HCT116 (cell line): ENCODE results near the gene SPEM1. TPM values are rescaled to one million over a fixed set of nuclear protein-coding genes. Genes with fewer than 3 reads are reported as not detected.

Source experiments
- ATAC-seq: fragments of 200-7000 bp; cut with Tn5 transposase; 2 replicates; pipeline ENCODE4 v1.9.1; 2020; ENCODE audit warnings: mild to moderate bottlenecking, moderate library complexity
- BruUV-seq: library from RNA; stranded (reverse); fragments of 400-500 nt; replicated peaks from 2 replicates; lab custom pipeline; 2021; lab: Mats Ljungman, UMichigan
- CTCF ChIA-PET: fragments of 300-600 bp; sonication (Branson Sonifier 250); formaldehyde crosslinking; loops from one replicate; lab custom pipeline; 2021; ENCODE audit warnings: antibody characterized with exemption; lab: Charles Lee
- POLR2A ChIA-PET: fragments of 300-600, 350-600 bp; sonication (Branson Sonifier 250); formaldehyde crosslinking; loops from one replicate; lab custom pipeline; 2021; ENCODE audit warnings: antibody characterized with exemption; lab: Charles Lee
- RAD21 ChIA-PET, 2 experiments: fragments of 300-600 bp; sonication (Branson Sonifier 250); formaldehyde crosslinking; loops; one replicate each; lab custom pipeline; 2023; ENCODE audit warnings: low total read pairs in 2 of 2; ENCODE audit not compliant: uncharacterized antibody in 2 of 2, unreplicated experiment in 2 of 2, low non-redundant PET in 1 of 2; lab: Charles Lee
- DNase-seq: peaks from one replicate; pipeline ENCODE4 v3.0.0-alpha.2; 2010; ENCODE audit warnings: low read depth, low spot score
- H2AFZ ChIP-seq: fragments of 200-600 bp; shearing (Covaris generic), sonication (generic); 2 replicates; pipeline ENCODE4 v1.6.1; 2017; ENCODE audit warnings: low read depth, mixed run types, mixed read lengths, antibody characterized with exemption, low read length; ENCODE audit not compliant: poor library complexity, severe bottlenecking
- H3K27ac ChIP-seq: 2 replicates; pipeline ENCODE4 v1.5.1; 2012; ENCODE audit warnings: low read depth, low read length
- H3K27me3 ChIP-seq: fragments of 200-600 bp; sonication (generic); 2 replicates; pipeline ENCODE4 v1.6.1; 2016; ENCODE audit warnings: mixed run types, low read length, mixed read lengths; ENCODE audit not compliant: insufficient read depth
- H3K36me3 ChIP-seq, 2 experiments: fragments of 200-500 bp in 1 of 2; fragments of 200-600 bp in 1 of 2; sonication (Bioruptor generic) in 1 of 2; sonication (generic) in 1 of 2; 2 replicates each; pipeline versions ENCODE4 v1.5.1 to v1.6.1; 2014 to 2016; ENCODE audit warnings: low read length in 2 of 2, inconsistent platforms in 1 of 2, mixed read lengths in 1 of 2, mixed run types in 1 of 2; ENCODE audit not compliant: insufficient read depth in 2 of 2, control insufficient read depth in 1 of 2
- H3K4me1 ChIP-seq, 2 experiments: fragments of 200-600 bp in 1 of 2; sonication (generic) in 1 of 2; 2 replicates each; pipeline versions ENCODE4 v1.5.1 to v1.6.1; 2012 to 2017; ENCODE audit warnings: low read length in 2 of 2, inconsistent platforms in 1 of 2, mild to moderate bottlenecking in 1 of 2, mixed read lengths in 1 of 2, mixed run types in 1 of 2, moderate library complexity in 1 of 2; ENCODE audit not compliant: insufficient read depth in 2 of 2, control insufficient read depth in 1 of 2
- H3K4me2 ChIP-seq: fragments of 200-600 bp; sonication (generic); 2 replicates; pipeline ENCODE4 v1.6.1; 2017; ENCODE audit warnings: mixed run types, low read length, mixed read lengths
- H3K4me3 ChIP-seq, 2 experiments: fragments of 200-600 bp in 1 of 2; sonication (generic) in 1 of 2; replicated peaks in 1 of 2; 2 replicates each; pipeline ENCODE4 v1.5.1; 2011 to 2016; ENCODE audit warnings: low read length in 2 of 2, control low read depth in 1 of 2, low read depth in 1 of 2, mild to moderate bottlenecking in 1 of 2, mixed read lengths in 1 of 2, mixed run types in 1 of 2
- H3K79me2 ChIP-seq: fragments of 200-600 bp; sonication (generic); 2 replicates; pipeline ENCODE4 v1.6.1; 2017; ENCODE audit warnings: mild to moderate bottlenecking, mixed run types, low read length, moderate library complexity, mixed read lengths; ENCODE audit not compliant: insufficient read depth
- H3K9ac ChIP-seq: fragments of 200-600 bp; sonication (generic); 2 replicates; pipeline ENCODE4 v1.6.1; 2016; ENCODE audit warnings: low read length, mixed read lengths
- H3K9me2 ChIP-seq: fragments of 200-600 bp; sonication (generic), shearing (Covaris generic); 2 replicates; pipeline ENCODE4 v1.6.1; 2017; ENCODE audit warnings: mixed run types, mild to moderate bottlenecking, moderate library complexity; ENCODE audit not compliant: insufficient read depth
- H3K9me3 ChIP-seq, 2 experiments: fragments of 200-500 bp in 1 of 2; fragments of 200-600 bp in 1 of 2; sonication (Bioruptor generic) in 1 of 2; sonication (generic) in 1 of 2; 2 replicates each; pipeline ENCODE4 v1.6.1; 2014 to 2017; ENCODE audit warnings: low read length in 2 of 2, mixed read lengths in 2 of 2, inconsistent platforms in 1 of 2, low read depth in 1 of 2, mild to moderate bottlenecking in 1 of 2, mixed run types in 1 of 2, moderate library complexity in 1 of 2; ENCODE audit not compliant: control insufficient read depth in 1 of 2, insufficient read depth in 1 of 2
- H4K20me1 ChIP-seq: fragments of 200-600 bp; sonication (generic), shearing (Covaris generic); 2 replicates; pipeline ENCODE4 v1.6.1; 2017; ENCODE audit warnings: mixed run types, mild to moderate bottlenecking, moderate library complexity; ENCODE audit not compliant: insufficient read depth
- ATF3 ChIP-seq: IDR thresholded peaks from 2 replicates; pipeline ENCODE4 v1.6.1; 2012
- CBX3 ChIP-seq: IDR thresholded peaks from 2 replicates; pipeline ENCODE4 v1.6.1; 2012; ENCODE audit warnings: low read depth
- CEBPB ChIP-seq: IDR thresholded peaks from 2 replicates; pipeline ENCODE4 v1.6.1; 2012; ENCODE audit warnings: low read depth
- EGR1 ChIP-seq: IDR thresholded peaks from 2 replicates; pipeline ENCODE4 v1.6.1; 2012; ENCODE audit warnings: low read depth
- ELF1 ChIP-seq: IDR thresholded peaks from 2 replicates; pipeline ENCODE4 v1.6.1; 2012; ENCODE audit warnings: low read depth, borderline replicate concordance
- EZH2phosphoT487 ChIP-seq: fragments of 200-600 bp; IDR thresholded peaks from 2 replicates; pipeline ENCODE4 v1.6.1; 2018; ENCODE audit warnings: antibody characterized with exemption, borderline replicate concordance
- FOSL1 ChIP-seq: IDR thresholded peaks from 2 replicates; pipeline ENCODE4 v1.6.1; 2012; ENCODE audit warnings: low read depth
- JUND ChIP-seq: IDR thresholded peaks from 2 replicates; pipeline ENCODE4 v1.6.1; 2012
- POLR2A ChIP-seq: IDR thresholded peaks from 2 replicates; pipeline ENCODE4 v1.7.0; 2011; ENCODE audit warnings: borderline replicate concordance; ENCODE audit not compliant: insufficient read depth, insufficient read length; ENCODE audit errors: extremely low read depth
- POLR2AphosphoS5 ChIP-seq: IDR thresholded peaks from 2 replicates; pipeline ENCODE4 v1.6.1; 2011; ENCODE audit warnings: mild to moderate bottlenecking, low read depth, low read length, moderate library complexity
- SIN3A ChIP-seq: IDR thresholded peaks from 2 replicates; pipeline ENCODE4 v1.6.1; 2012; ENCODE audit warnings: low read depth
- SP1 ChIP-seq: IDR thresholded peaks from 2 replicates; pipeline ENCODE4 v1.6.1; 2012; ENCODE audit warnings: low read depth
- SRF ChIP-seq: IDR thresholded peaks from 2 replicates; pipeline ENCODE4 v1.6.1; 2012; ENCODE audit warnings: low read depth
- TCF7L2 ChIP-seq: IDR thresholded peaks from 2 replicates; pipeline ENCODE4 v1.7.0; 2011; ENCODE audit warnings: borderline replicate concordance, inconsistent platforms; ENCODE audit not compliant: insufficient read depth, insufficient read length; ENCODE audit errors: extremely low read depth
- YY1 ChIP-seq: IDR thresholded peaks from 2 replicates; pipeline ENCODE4 v1.6.1; 2011; ENCODE audit warnings: low read length, low read depth, moderate library complexity, mild to moderate bottlenecking; ENCODE audit not compliant: insufficient replicate concordance; ENCODE audit errors: extremely low read depth
- ZBTB33 ChIP-seq: IDR thresholded peaks from 2 replicates; pipeline ENCODE4 v1.6.1; 2011; ENCODE audit warnings: mild to moderate bottlenecking, low read length, moderate library complexity; ENCODE audit not compliant: insufficient replicate concordance; ENCODE audit errors: extremely low read depth
- ZFX ChIP-seq: fragments of 450-650 bp; IDR thresholded peaks from 2 replicates; pipeline ENCODE4 v1.6.1; 2017
- intact Hi-C: fragments of 100-400 bp; cut with micrococcal nuclease; formaldehyde crosslinking; loops from 2 replicates; pipeline ENCODE4 v1.10.0; 2022
- total RNA-seq: library from RNA; stranded (reverse); gene quantifications from one replicate; pipeline ENCODE4 v1.2.1, GENCODE V29; 2021; ENCODE audit not compliant: unreplicated experiment
- TF ChIP-seq, protein P1 (sequence below): IDR thresholded peaks from 2 replicates; pipeline ENCODE4 v1.6.1; 2012; ENCODE audit warnings: low read depth

The SPEM1 gene
- total RNA-seq, 1 experiment from 2014 or later, result 0.32 TPM

GRCh38 chr17:7431231-7431630, 11.1 kb downstream of the SPEM1 start:
- H3K27ac ChIP-seq, result no peak overlapping the region
- no peak overlapping the region for H3K4me2 ChIP-seq
- no peak overlapping the region for H3K4me3 ChIP-seq
- no TSS peak for BruUV-seq
- no peak for ATAC-seq
- no peaks in the 10 kb centered on the region; a peak in 1 of 4 replicates for H3K9me3 ChIP-seq
- H3K79me2 ChIP-seq, result no peaks in the 10 kb centered on the region
- no peaks in the 10 kb centered on the region for H3K36me3 ChIP-seq
- no peak overlapping the region for H2AFZ ChIP-seq
- H3K9ac ChIP-seq, result no peak overlapping the region
- ChIA-PET RAD21 (no interaction called here), POLR2A (no interaction called here), CTCF (no interaction called here)
- H4K20me1 ChIP-seq, result no peaks in the 10 kb centered on the region
- TF ChIP-seq ZBTB33 (no peak), POLR2A (no peak), POLR2AphosphoS5 (no peak), SIN3A (no peak), EZH2phosphoT487 (no peak), ELF1 (no peak), ZFX (no peak), YY1 (no peak), CEBPB (no peak), EGR1 (no peak), TCF7L2 (no peak), SRF (no peak), ATF3 (no peak), FOSL1 (no peak), SP1 (no peak), CBX3 (no peak), JUND (no peak)
- TF ChIP-seq, protein P1, sequence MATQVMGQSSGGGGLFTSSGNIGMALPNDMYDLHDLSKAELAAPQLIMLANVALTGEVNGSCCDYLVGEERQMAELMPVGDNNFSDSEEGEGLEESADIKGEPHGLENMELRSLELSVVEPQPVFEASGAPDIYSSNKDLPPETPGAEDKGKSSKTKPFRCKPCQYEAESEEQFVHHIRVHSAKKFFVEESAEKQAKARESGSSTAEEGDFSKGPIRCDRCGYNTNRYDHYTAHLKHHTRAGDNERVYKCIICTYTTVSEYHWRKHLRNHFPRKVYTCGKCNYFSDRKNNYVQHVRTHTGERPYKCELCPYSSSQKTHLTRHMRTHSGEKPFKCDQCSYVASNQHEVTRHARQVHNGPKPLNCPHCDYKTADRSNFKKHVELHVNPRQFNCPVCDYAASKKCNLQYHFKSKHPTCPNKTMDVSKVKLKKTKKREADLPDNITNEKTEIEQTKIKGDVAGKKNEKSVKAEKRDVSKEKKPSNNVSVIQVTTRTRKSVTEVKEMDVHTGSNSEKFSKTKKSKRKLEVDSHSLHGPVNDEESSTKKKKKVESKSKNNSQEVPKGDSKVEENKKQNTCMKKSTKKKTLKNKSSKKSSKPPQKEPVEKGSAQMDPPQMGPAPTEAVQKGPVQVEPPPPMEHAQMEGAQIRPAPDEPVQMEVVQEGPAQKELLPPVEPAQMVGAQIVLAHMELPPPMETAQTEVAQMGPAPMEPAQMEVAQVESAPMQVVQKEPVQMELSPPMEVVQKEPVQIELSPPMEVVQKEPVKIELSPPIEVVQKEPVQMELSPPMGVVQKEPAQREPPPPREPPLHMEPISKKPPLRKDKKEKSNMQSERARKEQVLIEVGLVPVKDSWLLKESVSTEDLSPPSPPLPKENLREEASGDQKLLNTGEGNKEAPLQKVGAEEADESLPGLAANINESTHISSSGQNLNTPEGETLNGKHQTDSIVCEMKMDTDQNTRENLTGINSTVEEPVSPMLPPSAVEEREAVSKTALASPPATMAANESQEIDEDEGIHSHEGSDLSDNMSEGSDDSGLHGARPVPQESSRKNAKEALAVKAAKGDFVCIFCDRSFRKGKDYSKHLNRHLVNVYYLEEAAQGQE, result no peak
- intact Hi-C loops, result loop anchor here (10.0 kb wide), 1 partner anchor 166 kb away; the partner anchor contains the start of gene CLDN7
- no peak for DNase-seq
- peaks cover under 1 to 16% of the 10 kb centered on the region in 2 experiments for H3K4me1 ChIP-seq
- no peaks in the 10 kb centered on the region for H3K9me2 ChIP-seq
- no peaks in the 10 kb centered on the region for H3K27me3 ChIP-seq
